Measurements from ENCODE around the gene ZNF726.

The ZNF726 gene

DNA sequence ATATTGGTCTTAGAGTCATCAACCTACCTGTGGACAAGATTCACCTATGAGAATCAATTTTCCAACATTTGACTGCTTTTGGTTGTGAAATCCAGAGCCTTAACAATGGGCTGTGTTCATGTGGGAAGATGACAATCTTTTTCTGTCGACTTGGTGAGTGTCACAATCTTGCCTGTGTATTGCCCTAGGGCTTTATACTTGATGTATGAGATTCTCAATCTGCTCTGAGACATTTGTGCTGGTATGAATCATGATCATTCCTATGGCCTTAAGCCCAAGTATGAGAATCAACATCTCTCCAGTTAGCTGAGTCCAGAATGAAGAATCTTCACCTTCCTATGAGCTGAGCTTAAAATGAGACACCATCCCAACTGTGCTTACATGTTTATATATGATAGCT lies 68.7 kb downstream of the ZNF726 start:
- DNase-seq (ENCODE audit: low spot score) = no peak
- TF ChIP-seq, protein P1, sequence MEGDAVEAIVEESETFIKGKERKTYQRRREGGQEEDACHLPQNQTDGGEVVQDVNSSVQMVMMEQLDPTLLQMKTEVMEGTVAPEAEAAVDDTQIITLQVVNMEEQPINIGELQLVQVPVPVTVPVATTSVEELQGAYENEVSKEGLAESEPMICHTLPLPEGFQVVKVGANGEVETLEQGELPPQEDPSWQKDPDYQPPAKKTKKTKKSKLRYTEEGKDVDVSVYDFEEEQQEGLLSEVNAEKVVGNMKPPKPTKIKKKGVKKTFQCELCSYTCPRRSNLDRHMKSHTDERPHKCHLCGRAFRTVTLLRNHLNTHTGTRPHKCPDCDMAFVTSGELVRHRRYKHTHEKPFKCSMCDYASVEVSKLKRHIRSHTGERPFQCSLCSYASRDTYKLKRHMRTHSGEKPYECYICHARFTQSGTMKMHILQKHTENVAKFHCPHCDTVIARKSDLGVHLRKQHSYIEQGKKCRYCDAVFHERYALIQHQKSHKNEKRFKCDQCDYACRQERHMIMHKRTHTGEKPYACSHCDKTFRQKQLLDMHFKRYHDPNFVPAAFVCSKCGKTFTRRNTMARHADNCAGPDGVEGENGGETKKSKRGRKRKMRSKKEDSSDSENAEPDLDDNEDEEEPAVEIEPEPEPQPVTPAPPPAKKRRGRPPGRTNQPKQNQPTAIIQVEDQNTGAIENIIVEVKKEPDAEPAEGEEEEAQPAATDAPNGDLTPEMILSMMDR (IDR thresholded peaks at IDR 0.05; ENCODE audit: extremely low read depth, missing control alignments) = no peak
